Measurements from ENCODE around the gene ISCA2.

The ISCA2 gene

DNA sequence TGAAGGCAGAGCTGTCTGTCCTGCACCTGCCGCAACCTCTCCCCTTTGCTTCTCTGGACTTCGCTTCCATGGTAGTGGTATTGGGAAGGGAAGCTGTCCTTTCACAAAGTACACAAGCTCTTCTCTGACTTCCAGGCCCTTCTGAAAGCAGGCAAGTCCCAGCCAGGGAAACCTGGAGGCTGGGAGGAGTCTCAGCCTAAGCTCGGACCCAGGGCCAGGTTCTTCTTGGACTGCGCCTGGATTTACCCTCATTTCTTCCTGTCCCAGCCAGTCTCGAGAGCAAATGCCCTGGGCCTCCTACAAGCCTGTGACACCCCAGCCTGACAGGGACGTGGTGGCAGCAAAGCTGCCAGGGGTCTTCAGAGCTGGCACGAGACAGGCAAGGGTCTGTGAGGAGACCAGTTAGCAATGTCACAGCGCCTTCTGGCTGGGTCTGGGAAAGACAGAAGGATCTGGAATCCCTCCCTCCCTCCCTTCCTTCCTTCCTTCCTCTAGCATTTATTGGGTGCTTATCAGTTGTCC lies 22.4 kb downstream of the ISCA2 start:
- no peak overlapping the region for H3K27ac ChIP-seq
- no peak for DNase-seq (ENCODE audit: low spot score)
- ChIA-PET CTCF (interaction anchor here (0.6 to 0.9 kb wide), 2 partner anchors 14 to 56 kb away, joined by 3 read pairs; no protein-coding TSS in a partner anchor), POLR2A (ENCODE audit: low non-redundant PET) (no interaction called here)
- TF ChIP-seq, protein P1, sequence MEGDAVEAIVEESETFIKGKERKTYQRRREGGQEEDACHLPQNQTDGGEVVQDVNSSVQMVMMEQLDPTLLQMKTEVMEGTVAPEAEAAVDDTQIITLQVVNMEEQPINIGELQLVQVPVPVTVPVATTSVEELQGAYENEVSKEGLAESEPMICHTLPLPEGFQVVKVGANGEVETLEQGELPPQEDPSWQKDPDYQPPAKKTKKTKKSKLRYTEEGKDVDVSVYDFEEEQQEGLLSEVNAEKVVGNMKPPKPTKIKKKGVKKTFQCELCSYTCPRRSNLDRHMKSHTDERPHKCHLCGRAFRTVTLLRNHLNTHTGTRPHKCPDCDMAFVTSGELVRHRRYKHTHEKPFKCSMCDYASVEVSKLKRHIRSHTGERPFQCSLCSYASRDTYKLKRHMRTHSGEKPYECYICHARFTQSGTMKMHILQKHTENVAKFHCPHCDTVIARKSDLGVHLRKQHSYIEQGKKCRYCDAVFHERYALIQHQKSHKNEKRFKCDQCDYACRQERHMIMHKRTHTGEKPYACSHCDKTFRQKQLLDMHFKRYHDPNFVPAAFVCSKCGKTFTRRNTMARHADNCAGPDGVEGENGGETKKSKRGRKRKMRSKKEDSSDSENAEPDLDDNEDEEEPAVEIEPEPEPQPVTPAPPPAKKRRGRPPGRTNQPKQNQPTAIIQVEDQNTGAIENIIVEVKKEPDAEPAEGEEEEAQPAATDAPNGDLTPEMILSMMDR (conservative IDR thresholded peaks at IDR 0.05; ENCODE audit: low read depth) = no peak

DNA sequence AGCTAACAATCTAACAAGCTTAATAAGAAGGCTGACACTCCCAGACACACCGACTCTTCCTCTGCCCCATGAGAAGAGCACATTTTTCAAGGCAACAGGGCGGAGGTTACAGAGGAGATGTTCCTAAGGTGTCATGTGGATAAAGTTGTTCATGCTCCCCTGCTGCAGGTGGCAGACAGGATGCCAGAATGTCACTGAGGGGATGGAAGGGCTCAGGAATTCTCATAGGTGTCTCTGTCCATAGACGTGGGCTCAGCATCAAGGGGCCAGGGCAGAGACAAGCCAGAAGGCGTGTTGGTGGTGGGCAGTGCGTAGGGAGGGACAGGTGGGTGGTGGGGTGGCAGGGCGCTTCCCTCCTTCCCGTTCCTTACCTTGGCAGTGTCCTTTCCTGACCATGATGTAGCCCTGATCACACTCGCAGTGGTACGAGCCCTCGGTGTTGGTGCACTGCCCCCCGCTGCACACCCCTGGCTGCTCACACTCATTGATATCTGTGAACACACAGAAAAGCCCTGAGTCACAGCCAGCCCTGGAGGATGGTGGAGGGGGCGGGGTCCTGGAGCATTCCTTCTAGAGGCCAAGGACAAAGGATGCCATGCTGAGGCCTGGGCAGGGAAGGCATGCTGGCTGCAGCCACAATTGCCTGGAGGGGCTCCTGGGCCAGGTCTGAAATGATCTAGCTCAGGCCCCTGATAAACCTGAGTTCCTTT lies 23.0 kb downstream of the ISCA2 start:
- CTCF ChIA-PET = no interaction called here
- POLR2A ChIA-PET (ENCODE audit: low non-redundant PET) = no interaction called here
- peak overlapping the region; percentile 11; the same call in 1 of the 2 replicates for H3K27ac ChIP-seq
- TF ChIP-seq, protein P1 (conservative IDR thresholded peaks at IDR 0.05; ENCODE audit: low read depth) = no peak
- DNase-seq (ENCODE audit: low spot score) = peak; percentile 41

GRCh38 chr14:74517731-74518130 lies 24.2 kb downstream of the ISCA2 start:
- TF ChIP-seq, protein P1 (conservative IDR thresholded peaks at IDR 0.05; ENCODE audit: low read depth) = no peak
- ChIA-PET CTCF (no interaction called here), POLR2A (ENCODE audit: low non-redundant PET) (no interaction called here)
- DNase-seq (ENCODE audit: low spot score) = no peak
- H3K27ac ChIP-seq = peak overlapping the region; percentile 41

- no peak for DNase-seq (ENCODE audit: low spot score)
- ChIA-PET CTCF (no interaction called here), POLR2A (ENCODE audit: low non-redundant PET) (no interaction called here)
- peak overlapping the region; percentile 41 for H3K27ac ChIP-seq
- TF ChIP-seq, protein P1 (conservative IDR thresholded peaks at IDR 0.05; ENCODE audit: low read depth) = no peak
These were observed 24.7 kb downstream of the ISCA2 start for GRCh38 chr14:74518221-74518620.

- POLR2A ChIA-PET (ENCODE audit: low non-redundant PET) = no interaction called here
These were observed 25.9 kb downstream of the ISCA2 start for GRCh38 chr14:74519316-74520074.

DNA sequence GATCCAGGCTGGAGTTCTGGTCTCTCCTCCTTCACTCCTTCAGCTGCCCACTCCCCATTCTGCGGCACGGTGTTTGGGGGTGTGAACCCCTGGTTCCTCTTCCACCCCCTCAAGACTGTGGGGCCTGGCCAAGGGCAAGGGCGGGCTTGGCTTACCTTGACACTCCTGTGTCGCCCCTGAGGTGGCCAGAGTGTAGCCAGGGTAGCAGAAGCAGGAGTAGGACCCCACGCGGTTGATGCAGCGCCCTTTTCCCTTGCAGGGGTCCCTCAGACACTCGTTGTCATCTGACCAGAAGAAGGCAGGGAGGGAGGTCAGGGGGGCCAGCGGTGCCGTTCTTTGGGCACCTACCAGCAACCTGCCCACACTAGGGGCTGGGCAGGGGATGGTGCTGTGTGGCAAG lies 28.2 kb downstream of the ISCA2 start:
- DNase-seq (ENCODE audit: low spot score) = no peak
- POLR2A ChIA-PET (ENCODE audit: low non-redundant PET) = no interaction called here
- CTCF ChIA-PET = no interaction called here
- H3K27ac ChIP-seq = peak overlapping the region; percentile 2
- TF ChIP-seq, protein P1 (conservative IDR thresholded peaks at IDR 0.05; ENCODE audit: low read depth) = no peak

More at GRCh38 chr14:74519316-74520074, 25.9 kb downstream of the ISCA2 start:
- CTCF ChIA-PET = interaction anchor here (0.7 kb wide), 1 partner anchor 17 kb away, joined by 3 read pairs; no protein-coding TSS in a partner anchor
- DNase-seq (ENCODE audit: low spot score) = no peak
- TF ChIP-seq, protein P1 (conservative IDR thresholded peaks at IDR 0.05; ENCODE audit: low read depth) = no peak
- H3K27ac ChIP-seq = peak overlapping the region; percentile 29; the same call in 1 of the 2 replicates

All from RWPE1 (cell line).